ENCODE results near the gene DAZAP1.

The DAZAP1 gene

DNA sequence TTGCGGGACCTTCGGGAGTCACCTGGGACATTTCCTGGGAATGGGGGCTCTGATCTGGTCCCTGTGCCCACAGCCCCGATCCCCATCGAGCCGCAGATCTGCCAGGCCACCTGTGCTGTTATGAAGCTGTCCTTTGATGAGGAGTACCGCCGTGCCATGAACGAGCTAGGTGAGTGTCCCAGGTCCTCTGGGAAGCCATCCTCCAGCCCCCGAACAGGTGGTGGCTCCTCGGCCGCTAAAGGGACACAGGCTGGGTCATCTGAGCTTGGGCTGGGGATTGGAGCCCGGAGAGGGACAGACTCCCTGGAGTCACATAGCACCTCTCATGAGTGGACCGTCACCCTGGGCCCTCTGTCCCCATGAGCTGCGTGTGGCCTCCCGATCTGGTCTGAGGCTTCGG lies 50.5 kb downstream of the DAZAP1 start:
- Histone ChIP-seq H3K9me3 (ENCODE audit: control insufficient read depth, low read length) (no peaks in the 10 kb centered on the region), H3K36me3 (ENCODE audit: control insufficient read depth, insufficient read depth, low read length) (no peaks in the 10 kb centered on the region), H3K4me1 (ENCODE audit: control insufficient read depth, insufficient read depth, low read length) (peaks cover 32% of the 10 kb centered on the region), H3K27me3 (ENCODE audit: control insufficient read depth, insufficient read depth, low read length) (peaks cover 55% of the 10 kb centered on the region), H3K9ac (ENCODE audit: low read length) (no peak overlapping the region), H3K4me3 (ENCODE audit: low read length) (no peak overlapping the region)

DNA sequence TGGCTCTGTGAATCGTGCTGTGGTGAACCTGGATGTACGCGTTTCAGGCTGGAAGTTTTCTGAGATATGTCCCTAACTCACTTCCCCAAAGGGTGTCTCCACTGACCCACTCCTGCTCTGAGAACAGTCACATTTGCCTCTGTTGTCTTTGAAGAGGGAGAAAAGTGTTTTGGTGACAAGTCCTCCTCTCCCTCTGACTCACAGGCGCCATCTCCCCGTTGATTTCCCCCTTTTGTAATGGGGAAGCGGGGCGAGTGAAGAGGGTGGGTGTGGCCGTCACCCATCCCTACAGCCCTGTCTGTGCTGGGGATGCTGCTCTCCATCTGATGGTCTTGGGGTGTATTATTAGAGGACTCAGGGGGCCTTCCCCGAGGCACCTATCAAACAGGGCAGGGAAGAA lies 52.1 kb downstream of the DAZAP1 start:
- Histone ChIP-seq H3K9ac (ENCODE audit: low read length) (no peak overlapping the region), H3K9me3 (ENCODE audit: control insufficient read depth, low read length) (no peaks in the 10 kb centered on the region), H3K4me3 (ENCODE audit: low read length) (no peak overlapping the region), H3K27me3 (ENCODE audit: control insufficient read depth, insufficient read depth, low read length) (peaks cover 40% of the 10 kb centered on the region), H3K36me3 (ENCODE audit: control insufficient read depth, insufficient read depth, low read length) (no peaks in the 10 kb centered on the region), H3K4me1 (ENCODE audit: control insufficient read depth, insufficient read depth, low read length) (peaks cover 26% of the 10 kb centered on the region)

DNA sequence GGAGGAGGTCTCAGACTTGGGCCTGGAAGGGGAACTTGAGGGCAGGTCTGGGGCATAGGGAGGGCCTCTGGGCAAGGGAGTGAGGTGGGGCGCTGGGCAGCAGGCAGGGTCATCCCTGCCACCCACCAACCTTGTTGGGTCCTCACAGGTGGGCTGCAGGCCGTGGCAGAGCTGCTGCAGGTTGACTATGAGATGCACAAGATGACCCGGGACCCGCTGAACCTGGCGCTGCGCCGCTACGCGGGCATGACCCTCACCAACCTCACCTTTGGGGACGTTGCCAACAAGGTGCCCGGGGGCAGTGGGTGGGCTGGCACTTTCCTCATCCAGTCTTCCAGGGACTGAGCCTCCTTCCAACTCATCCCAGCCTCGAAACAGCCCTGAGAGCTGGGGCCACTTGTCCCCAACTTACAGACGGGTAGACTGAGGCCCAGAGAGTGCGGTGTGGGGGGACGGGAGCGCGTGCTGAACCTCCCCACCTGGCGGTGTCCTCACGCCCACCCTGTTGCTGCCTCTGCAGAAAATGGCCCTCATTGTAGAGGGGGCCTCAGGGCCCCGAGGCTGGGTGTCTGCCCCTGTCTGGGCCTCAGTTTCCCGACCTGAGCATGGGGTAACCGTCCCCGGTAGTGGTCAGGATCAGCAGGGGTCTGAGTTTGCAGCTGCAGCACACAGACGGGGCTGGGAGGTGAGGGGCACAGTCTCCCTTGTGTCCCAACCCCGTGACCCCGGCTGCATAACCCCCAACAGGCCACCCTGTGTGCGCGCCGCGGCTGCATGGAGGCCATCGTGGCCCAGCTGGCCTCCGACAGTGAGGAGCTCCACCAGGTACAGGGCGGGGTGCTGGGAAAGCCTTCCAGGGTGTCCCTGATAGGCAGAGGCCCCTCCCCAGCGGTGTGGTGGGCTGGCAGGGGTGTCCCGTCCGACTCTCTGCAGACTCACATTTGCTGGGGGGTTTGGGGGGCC lies 52.9 kb downstream of the DAZAP1 start:
- H3K9ac ChIP-seq (ENCODE audit: low read length), result no peak overlapping the region
- H3K36me3 ChIP-seq (ENCODE audit: control insufficient read depth, insufficient read depth, low read length), result no peaks in the 10 kb centered on the region
- H3K27me3 ChIP-seq (ENCODE audit: control insufficient read depth, insufficient read depth, low read length), result peaks cover 40% of the 10 kb centered on the region
- no peak overlapping the region for H3K4me3 ChIP-seq (ENCODE audit: low read length)
- H3K9me3 ChIP-seq (ENCODE audit: control insufficient read depth, low read length), result no peaks in the 10 kb centered on the region
- peaks cover 21% of the 10 kb centered on the region for H3K4me1 ChIP-seq (ENCODE audit: control insufficient read depth, insufficient read depth, low read length)

DNA sequence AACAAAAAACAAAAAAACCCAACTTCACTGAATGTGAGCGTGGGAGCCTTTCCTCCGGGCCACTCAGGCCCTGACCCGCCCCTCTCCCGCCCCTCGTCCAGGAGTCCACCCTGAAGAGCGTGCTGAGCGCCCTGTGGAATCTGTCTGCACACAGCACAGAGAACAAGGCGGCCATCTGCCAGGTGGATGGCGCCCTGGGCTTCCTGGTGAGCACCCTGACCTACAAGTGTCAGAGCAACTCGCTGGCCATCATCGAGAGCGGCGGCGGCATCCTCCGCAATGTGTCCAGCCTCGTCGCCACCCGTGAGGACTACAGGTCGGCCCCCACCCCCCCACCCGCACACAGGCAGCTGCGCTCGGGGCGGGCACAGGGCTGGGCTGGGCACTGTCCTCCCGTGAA lies 54.5 kb downstream of the DAZAP1 start:
- H3K36me3 ChIP-seq (ENCODE audit: control insufficient read depth, insufficient read depth, low read length), result no peaks in the 10 kb centered on the region
- no peak overlapping the region for H3K9ac ChIP-seq (ENCODE audit: low read length)
- H3K4me3 ChIP-seq (ENCODE audit: low read length), result no peak overlapping the region
- H3K27me3 ChIP-seq (ENCODE audit: control insufficient read depth, insufficient read depth, low read length), result peaks cover 40% of the 10 kb centered on the region
- H3K4me1 ChIP-seq (ENCODE audit: control insufficient read depth, insufficient read depth, low read length), result peaks cover 19% of the 10 kb centered on the region
- no peaks in the 10 kb centered on the region for H3K9me3 ChIP-seq (ENCODE audit: control insufficient read depth, low read length)

DNA sequence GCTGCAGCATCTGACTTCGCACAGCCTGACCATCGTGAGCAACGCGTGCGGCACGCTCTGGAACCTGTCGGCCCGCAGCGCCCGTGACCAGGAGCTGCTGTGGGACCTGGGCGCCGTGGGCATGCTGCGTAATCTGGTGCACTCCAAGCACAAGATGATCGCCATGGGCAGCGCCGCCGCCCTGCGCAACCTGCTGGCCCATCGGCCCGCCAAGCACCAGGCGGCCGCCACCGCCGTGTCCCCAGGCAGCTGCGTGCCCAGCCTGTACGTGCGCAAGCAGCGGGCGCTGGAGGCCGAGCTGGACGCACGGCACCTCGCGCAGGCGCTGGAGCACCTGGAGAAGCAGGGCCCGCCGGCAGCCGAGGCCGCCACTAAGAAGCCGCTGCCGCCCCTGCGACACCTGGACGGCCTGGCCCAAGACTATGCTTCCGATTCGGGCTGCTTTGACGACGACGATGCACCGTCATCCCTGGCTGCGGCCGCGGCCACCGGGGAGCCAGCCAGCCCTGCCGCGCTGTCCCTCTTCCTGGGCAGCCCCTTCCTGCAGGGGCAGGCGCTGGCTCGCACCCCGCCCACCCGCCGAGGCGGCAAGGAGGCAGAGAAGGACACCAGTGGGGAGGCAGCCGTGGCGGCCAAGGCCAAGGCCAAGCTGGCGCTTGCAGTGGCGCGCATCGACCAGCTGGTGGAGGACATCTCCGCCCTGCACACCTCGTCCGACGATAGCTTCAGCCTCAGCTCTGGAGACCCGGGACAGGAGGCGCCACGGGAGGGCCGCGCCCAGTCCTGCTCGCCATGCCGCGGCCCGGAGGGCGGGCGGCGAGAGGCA lies 58.0 kb downstream of the DAZAP1 start:
- Histone ChIP-seq H3K27me3 (ENCODE audit: control insufficient read depth, insufficient read depth, low read length) (peaks cover 48% of the 10 kb centered on the region), H3K9ac (ENCODE audit: low read length) (no peak overlapping the region), H3K4me1 (ENCODE audit: control insufficient read depth, insufficient read depth, low read length) (peaks cover 32% of the 10 kb centered on the region), H3K9me3 (ENCODE audit: control insufficient read depth, low read length) (no peaks in the 10 kb centered on the region), H3K36me3 (ENCODE audit: control insufficient read depth, insufficient read depth, low read length) (no peaks in the 10 kb centered on the region), H3K4me3 (ENCODE audit: low read length) (no peak overlapping the region)

DNA sequence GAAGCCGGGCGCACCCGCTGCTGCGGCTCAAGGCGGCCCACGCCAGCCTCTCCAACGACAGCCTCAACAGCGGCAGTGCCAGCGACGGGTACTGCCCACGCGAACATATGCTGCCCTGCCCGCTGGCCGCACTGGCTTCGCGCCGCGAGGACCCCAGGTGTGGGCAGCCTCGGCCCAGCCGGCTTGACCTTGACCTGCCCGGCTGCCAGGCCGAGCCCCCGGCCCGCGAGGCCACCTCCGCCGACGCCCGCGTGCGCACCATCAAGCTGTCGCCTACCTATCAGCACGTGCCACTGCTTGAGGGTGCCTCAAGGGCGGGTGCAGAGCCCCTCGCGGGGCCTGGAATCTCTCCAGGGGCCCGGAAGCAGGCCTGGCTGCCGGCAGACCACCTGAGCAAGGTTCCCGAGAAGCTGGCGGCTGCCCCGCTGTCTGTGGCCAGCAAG lies 58.7 kb downstream of the DAZAP1 start:
- no peaks in the 10 kb centered on the region for H3K9me3 ChIP-seq (ENCODE audit: control insufficient read depth, low read length)
- peaks cover 55% of the 10 kb centered on the region for H3K27me3 ChIP-seq (ENCODE audit: control insufficient read depth, insufficient read depth, low read length)
- no peaks in the 10 kb centered on the region for H3K36me3 ChIP-seq (ENCODE audit: control insufficient read depth, insufficient read depth, low read length)
- no peak overlapping the region for H3K9ac ChIP-seq (ENCODE audit: low read length)
- no peak overlapping the region for H3K4me3 ChIP-seq (ENCODE audit: low read length)
- peaks cover 39% of the 10 kb centered on the region for H3K4me1 ChIP-seq (ENCODE audit: control insufficient read depth, insufficient read depth, low read length)

DNA sequence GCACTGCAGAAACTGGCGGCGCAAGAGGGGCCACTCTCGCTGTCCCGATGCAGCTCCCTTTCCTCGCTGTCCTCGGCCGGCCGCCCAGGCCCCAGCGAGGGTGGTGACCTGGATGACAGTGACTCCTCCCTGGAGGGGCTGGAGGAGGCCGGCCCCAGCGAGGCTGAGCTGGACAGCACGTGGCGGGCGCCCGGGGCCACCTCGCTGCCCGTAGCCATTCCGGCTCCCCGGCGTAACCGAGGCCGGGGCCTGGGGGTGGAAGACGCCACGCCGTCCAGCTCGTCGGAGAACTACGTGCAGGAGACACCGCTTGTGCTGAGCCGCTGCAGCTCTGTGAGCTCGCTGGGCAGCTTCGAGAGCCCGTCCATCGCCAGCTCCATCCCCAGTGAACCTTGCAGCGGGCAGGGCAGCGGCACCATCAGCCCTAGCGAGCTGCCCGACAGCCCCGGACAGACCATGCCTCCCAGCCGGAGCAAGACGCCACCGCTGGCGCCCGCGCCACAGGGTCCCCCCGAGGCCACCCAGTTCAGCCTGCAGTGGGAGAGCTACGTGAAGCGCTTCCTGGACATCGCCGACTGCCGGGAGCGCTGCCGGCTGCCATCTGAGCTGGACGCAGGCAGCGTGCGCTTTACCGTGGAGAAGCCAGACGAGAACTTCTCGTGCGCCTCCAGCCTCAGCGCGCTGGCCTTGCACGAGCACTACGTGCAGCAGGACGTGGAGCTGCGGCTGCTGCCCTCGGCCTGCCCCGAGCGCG lies 59.3 kb downstream of the DAZAP1 start:
- Histone ChIP-seq H3K27me3 (ENCODE audit: control insufficient read depth, insufficient read depth, low read length) (peaks cover 61% of the 10 kb centered on the region), H3K4me3 (ENCODE audit: low read length) (no peak overlapping the region), H3K4me1 (ENCODE audit: control insufficient read depth, insufficient read depth, low read length) (peaks cover 45% of the 10 kb centered on the region), H3K36me3 (ENCODE audit: control insufficient read depth, insufficient read depth, low read length) (no peaks in the 10 kb centered on the region), H3K9me3 (ENCODE audit: control insufficient read depth, low read length) (no peaks in the 10 kb centered on the region), H3K9ac (ENCODE audit: low read length) (no peak overlapping the region)

DNA sequence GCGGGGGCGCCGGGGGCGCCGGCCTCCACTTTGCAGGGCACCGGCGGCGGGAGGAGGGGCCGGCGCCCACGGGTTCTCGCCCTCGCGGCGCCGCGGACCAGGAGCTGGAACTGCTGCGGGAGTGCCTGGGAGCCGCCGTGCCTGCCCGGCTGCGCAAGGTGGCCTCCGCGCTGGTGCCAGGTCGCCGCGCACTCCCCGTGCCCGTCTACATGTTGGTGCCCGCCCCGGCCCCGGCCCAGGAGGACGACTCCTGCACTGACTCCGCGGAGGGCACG lies 59.8 kb downstream of the DAZAP1 start:
- H3K9ac ChIP-seq (ENCODE audit: low read length), result no peak overlapping the region
- peaks cover 66% of the 10 kb centered on the region for H3K27me3 ChIP-seq (ENCODE audit: control insufficient read depth, insufficient read depth, low read length)
- no peak overlapping the region for H3K4me3 ChIP-seq (ENCODE audit: low read length)
- no peaks in the 10 kb centered on the region for H3K9me3 ChIP-seq (ENCODE audit: control insufficient read depth, low read length)
- no peaks in the 10 kb centered on the region for H3K36me3 ChIP-seq (ENCODE audit: control insufficient read depth, insufficient read depth, low read length)
- peaks cover 49% of the 10 kb centered on the region for H3K4me1 ChIP-seq (ENCODE audit: control insufficient read depth, insufficient read depth, low read length)

DNA sequence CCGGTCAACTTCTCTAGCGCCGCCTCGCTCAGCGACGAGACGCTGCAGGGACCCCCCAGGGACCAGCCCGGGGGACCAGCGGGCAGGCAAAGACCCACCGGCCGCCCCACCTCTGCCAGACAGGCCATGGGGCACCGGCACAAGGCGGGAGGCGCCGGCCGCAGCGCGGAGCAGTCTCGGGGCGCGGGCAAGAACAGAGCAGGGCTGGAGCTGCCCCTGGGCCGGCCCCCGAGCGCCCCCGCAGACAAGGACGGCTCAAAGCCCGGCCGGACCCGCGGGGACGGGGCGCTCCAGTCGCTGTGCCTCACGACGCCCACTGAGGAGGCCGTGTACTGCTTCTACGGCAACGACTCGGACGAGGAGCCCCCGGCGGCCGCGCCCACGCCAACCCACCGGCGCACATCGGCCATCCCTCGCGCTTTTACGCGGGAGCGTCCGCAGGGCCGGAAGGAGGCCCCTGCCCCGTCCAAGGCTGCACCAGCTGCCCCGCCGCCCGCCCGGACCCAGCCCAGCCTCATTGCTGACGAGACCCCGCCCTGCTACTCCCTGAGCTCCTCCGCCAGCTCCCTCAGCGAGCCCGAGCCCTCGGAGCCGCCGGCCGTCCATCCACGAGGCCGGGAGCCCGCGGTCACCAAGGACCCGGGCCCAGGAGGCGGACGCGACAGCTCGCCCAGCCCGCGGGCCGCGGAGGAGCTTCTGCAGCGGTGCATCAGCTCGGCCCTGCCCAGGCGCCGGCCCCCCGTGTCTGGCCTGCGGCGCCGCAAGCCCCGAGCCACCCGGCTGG lies 60.3 kb downstream of the DAZAP1 start:
- Histone ChIP-seq H3K4me1 (ENCODE audit: control insufficient read depth, insufficient read depth, low read length) (peaks cover 51% of the 10 kb centered on the region), H3K9ac (ENCODE audit: low read length) (no peak overlapping the region), H3K27me3 (ENCODE audit: control insufficient read depth, insufficient read depth, low read length) (peaks cover 71% of the 10 kb centered on the region), H3K4me3 (ENCODE audit: low read length) (no peak overlapping the region), H3K9me3 (ENCODE audit: control insufficient read depth, low read length) (no peaks in the 10 kb centered on the region), H3K36me3 (ENCODE audit: control insufficient read depth, insufficient read depth, low read length) (no peaks in the 10 kb centered on the region)

DNA sequence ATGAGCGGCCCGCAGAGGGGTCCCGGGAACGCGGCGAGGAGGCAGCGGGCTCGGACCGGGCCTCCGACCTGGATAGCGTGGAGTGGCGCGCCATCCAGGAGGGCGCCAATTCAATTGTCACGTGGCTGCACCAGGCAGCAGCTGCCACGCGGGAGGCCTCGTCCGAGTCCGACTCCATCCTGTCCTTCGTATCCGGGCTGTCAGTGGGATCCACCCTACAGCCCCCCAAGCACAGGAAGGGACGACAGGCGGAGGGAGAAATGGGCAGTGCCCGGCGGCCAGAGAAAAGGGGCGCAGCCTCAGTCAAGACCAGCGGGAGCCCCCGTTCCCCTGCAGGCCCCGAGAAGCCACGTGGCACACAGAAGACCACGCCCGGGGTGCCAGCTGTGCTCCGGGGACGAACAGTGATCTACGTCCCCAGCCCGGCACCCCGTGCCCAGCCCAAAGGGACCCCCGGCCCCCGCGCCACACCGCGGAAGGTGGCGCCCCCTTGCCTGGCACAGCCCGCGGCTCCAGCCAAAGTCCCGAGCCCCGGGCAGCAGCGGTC lies 61.0 kb downstream of the DAZAP1 start:
- Histone ChIP-seq H3K4me3 (ENCODE audit: low read length) (no peak overlapping the region), H3K4me1 (ENCODE audit: control insufficient read depth, insufficient read depth, low read length) (peaks cover 51% of the 10 kb centered on the region), H3K9ac (ENCODE audit: low read length) (no peak overlapping the region), H3K9me3 (ENCODE audit: control insufficient read depth, low read length) (no peaks in the 10 kb centered on the region), H3K27me3 (ENCODE audit: control insufficient read depth, insufficient read depth, low read length) (peaks cover 78% of the 10 kb centered on the region), H3K36me3 (ENCODE audit: control insufficient read depth, insufficient read depth, low read length) (no peaks in the 10 kb centered on the region)

DNA sequence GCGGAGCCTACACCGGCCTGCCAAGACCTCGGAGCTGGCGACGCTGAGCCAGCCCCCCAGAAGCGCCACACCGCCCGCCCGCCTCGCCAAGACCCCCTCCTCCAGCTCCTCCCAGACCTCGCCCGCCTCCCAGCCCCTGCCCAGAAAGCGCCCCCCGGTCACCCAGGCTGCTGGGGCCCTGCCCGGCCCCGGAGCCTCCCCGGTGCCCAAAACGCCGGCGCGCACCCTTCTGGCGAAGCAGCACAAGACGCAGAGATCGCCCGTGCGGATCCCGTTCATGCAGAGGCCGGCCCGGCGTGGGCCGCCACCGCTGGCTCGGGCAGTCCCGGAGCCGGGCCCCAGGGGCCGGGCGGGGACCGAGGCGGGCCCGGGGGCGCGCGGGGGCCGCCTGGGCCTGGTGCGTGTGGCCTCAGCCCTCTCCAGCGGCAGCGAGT lies 61.5 kb downstream of the DAZAP1 start:
- Histone ChIP-seq H3K27me3 (ENCODE audit: control insufficient read depth, insufficient read depth, low read length) (peaks cover 83% of the 10 kb centered on the region), H3K4me3 (ENCODE audit: low read length) (no peak overlapping the region), H3K9ac (ENCODE audit: low read length) (no peak overlapping the region), H3K36me3 (ENCODE audit: control insufficient read depth, insufficient read depth, low read length) (no peaks in the 10 kb centered on the region), H3K4me1 (ENCODE audit: control insufficient read depth, insufficient read depth, low read length) (peaks cover 51% of the 10 kb centered on the region), H3K9me3 (ENCODE audit: control insufficient read depth, low read length) (no peaks in the 10 kb centered on the region)
